ENCODE measurements around the gene ARHGAP29. TPM values are rescaled to one million over a fixed set of nuclear protein-coding genes. Genes with fewer than 3 reads are reported as not detected.
A peak's percentile ranks its signal among the peaks of the same experiment; 100 is the strongest.

Gene ARHGAP29
- polyA plus RNA-seq, 1 donor (not counting 4 experiments of a cell fraction or from before 2014, with no cell fraction given): 79.7 TPM

GRCh38 chr1:94271373-94271772 lies 34.0 kb upstream of the ARHGAP29 start:
- Histone ChIP-seq H3K27me3 (ENCODE audit: control insufficient read depth, extremely low read depth, insufficient read depth, low read length) (no peaks in the 10 kb centered on the region), H3K9me1 (ENCODE audit: control insufficient read depth, extremely low read depth, insufficient read depth, low read length) (no peaks in the 10 kb centered on the region), H3K9ac (ENCODE audit: control insufficient read depth, extremely low read depth, insufficient read depth, low read length) (no peak overlapping the region), H3K27ac (ENCODE audit: control insufficient read depth, insufficient read depth, low read length) (peak overlapping the region; percentile 71), H3K9me3 (ENCODE audit: control insufficient read depth, low read depth, low read length) (no peaks in the 10 kb centered on the region), H3K36me3 (ENCODE audit: control insufficient read depth in 2 of 2, extremely low read depth in 1 of 2, insufficient read depth in 2 of 2, low read length in 2 of 2) (no peaks in the 10 kb centered on the region), H3K79me2 (ENCODE audit: control insufficient read depth, insufficient read depth, low read length) (no peaks in the 10 kb centered on the region), H3K4me1 (ENCODE audit: control insufficient read depth, extremely low read depth, insufficient read depth, low read length) (peaks cover 27% of the 10 kb centered on the region), H4K20me1 (ENCODE audit: control insufficient read depth, extremely low read depth, insufficient read depth, low read length) (no peaks in the 10 kb centered on the region), H3K4me2 (ENCODE audit: control insufficient read depth, extremely low read depth, insufficient read depth, low read depth, low read length) (peak overlapping the region; percentile 68), H3K4me3 (ENCODE audit: control insufficient read depth in 2 of 3, extremely low read depth in 1 of 3, insufficient read depth in 2 of 3, low read depth in 1 of 3, low read length in 3 of 3) (no peak overlapping the region), H2AFZ (ENCODE audit: control insufficient read depth, low read length) (no peak overlapping the region)
- no peak for FAIRE-seq
- dilution Hi-C loops (cut with MboI; ENCODE audit: extremely low pct_ligation_motif_present, low sequenced_read_pairs): no loop called here
- no peak for DNase-seq (ENCODE audit: low read depth, low spot score)
- TF ChIP-seq CTCF (optimal IDR thresholded peaks at IDR 0.05 in 1 of 3, IDR thresholded peaks at IDR 0.05 in 1 of 3, conservative IDR thresholded peaks at IDR 0.05 in 1 of 3; ENCODE audit: extremely low read depth in 1 of 3, insufficient read depth in 2 of 3, low read length in 3 of 3): no peak
- TF ChIP-seq EZH2 (IDR thresholded peaks at IDR 0.05; ENCODE audit: low read length): no peak

- H4K20me1 ChIP-seq (ENCODE audit: control insufficient read depth, extremely low read depth, insufficient read depth, low read length): no peaks in the 10 kb centered on the region
- DNase-seq (ENCODE audit: low read depth, low spot score): peak; percentile 79
- H3K36me3 ChIP-seq (ENCODE audit: control insufficient read depth in 2 of 2, extremely low read depth in 1 of 2, insufficient read depth in 2 of 2, low read length in 2 of 2): no peaks in the 10 kb centered on the region
- dilution Hi-C loops (cut with MboI; ENCODE audit: extremely low pct_ligation_motif_present, low sequenced_read_pairs): no loop called here
- no peaks in the 10 kb centered on the region for H3K27me3 ChIP-seq (ENCODE audit: control insufficient read depth, extremely low read depth, insufficient read depth, low read length)
- H3K79me2 ChIP-seq (ENCODE audit: control insufficient read depth, insufficient read depth, low read length): no peaks in the 10 kb centered on the region
- H3K27ac ChIP-seq (ENCODE audit: control insufficient read depth, insufficient read depth, low read length): peak overlapping the region; percentile 71
- H3K4me1 ChIP-seq (ENCODE audit: control insufficient read depth, extremely low read depth, insufficient read depth, low read length): peaks cover 27% of the 10 kb centered on the region
- no peaks in the 10 kb centered on the region for H3K9me1 ChIP-seq (ENCODE audit: control insufficient read depth, extremely low read depth, insufficient read depth, low read length)
- no peak overlapping the region for H3K9ac ChIP-seq (ENCODE audit: control insufficient read depth, extremely low read depth, insufficient read depth, low read length)
- H3K9me3 ChIP-seq (ENCODE audit: control insufficient read depth, low read depth, low read length): no peaks in the 10 kb centered on the region
- peak; percentile 82 for FAIRE-seq
- H3K4me2 ChIP-seq (ENCODE audit: control insufficient read depth, extremely low read depth, insufficient read depth, low read depth, low read length): peak overlapping the region; percentile 68
- H3K4me3 ChIP-seq (ENCODE audit: control insufficient read depth in 2 of 3, extremely low read depth in 1 of 3, insufficient read depth in 2 of 3, low read depth in 1 of 3, low read length in 3 of 3): no peak overlapping the region
- TF ChIP-seq EZH2 (IDR thresholded peaks at IDR 0.05; ENCODE audit: low read length) (no peak), CTCF (optimal IDR thresholded peaks at IDR 0.05 in 1 of 3, IDR thresholded peaks at IDR 0.05 in 1 of 3, conservative IDR thresholded peaks at IDR 0.05 in 1 of 3; ENCODE audit: extremely low read depth in 1 of 3, insufficient read depth in 2 of 3, low read length in 3 of 3) (no peak)
- peak overlapping the region; percentile 14 for H2AFZ ChIP-seq (ENCODE audit: control insufficient read depth, low read length)
These were observed 33.4 kb upstream of the ARHGAP29 start for GRCh38 chr1:94270801-94271203.

Measured in keratinocyte (primary cell).